Endothelial cell of umbilical vein (primary cell): ENCODE results near the gene MED13.

ENCODE experiments used
- CTCF ChIP-seq, 2 donors: IDR thresholded peaks; 1 replicate in 1 of 2; 2 replicates in 1 of 2; pipeline ENCODE4 v1.5.1; 2011; ENCODE audit warnings: low read length in 2 of 2, mild to moderate bottlenecking in 2 of 2, moderate library complexity in 2 of 2, control low read depth in 1 of 2, inconsistent platforms in 1 of 2, low read depth in 1 of 2; ENCODE audit not compliant: insufficient read depth in 1 of 2; ENCODE audit errors: extremely low read depth in 1 of 2
- EZH2 ChIP-seq: IDR thresholded peaks from 2 replicates; pipeline ENCODE4 v1.6.1; 2012; ENCODE audit warnings: borderline replicate concordance, low read depth, mild to moderate bottlenecking, moderate library complexity, low read length, inconsistent platforms; ENCODE audit not compliant: severe bottlenecking
- FOS ChIP-seq: IDR thresholded peaks from 2 replicates; pipeline ENCODE4 v1.6.1; 2011; ENCODE audit warnings: mild to moderate bottlenecking, low read length, moderate library complexity, borderline replicate concordance; ENCODE audit not compliant: insufficient read depth
- JUN ChIP-seq: IDR thresholded peaks from 2 replicates; pipeline ENCODE4 v1.6.1; 2011; ENCODE audit warnings: borderline replicate concordance, low read depth; ENCODE audit not compliant: insufficient read length, insufficient read depth
- POLR2A ChIP-seq: IDR thresholded peaks from 2 replicates; pipeline ENCODE4 v1.6.1; 2012; ENCODE audit warnings: low read depth, mild to moderate bottlenecking, control low read depth, low read length
- POLR2AphosphoS5 ChIP-seq: IDR thresholded peaks from 2 replicates; pipeline ENCODE4 v1.6.1; 2012; ENCODE audit warnings: low read depth, mild to moderate bottlenecking, control low read depth, low read length, moderate library complexity; ENCODE audit not compliant: insufficient read depth
- TF ChIP-seq, protein P1 (sequence below): IDR thresholded peaks from 2 replicates; pipeline ENCODE4 v1.6.1; 2011; ENCODE audit not compliant: insufficient read depth, insufficient read length

DNA sequence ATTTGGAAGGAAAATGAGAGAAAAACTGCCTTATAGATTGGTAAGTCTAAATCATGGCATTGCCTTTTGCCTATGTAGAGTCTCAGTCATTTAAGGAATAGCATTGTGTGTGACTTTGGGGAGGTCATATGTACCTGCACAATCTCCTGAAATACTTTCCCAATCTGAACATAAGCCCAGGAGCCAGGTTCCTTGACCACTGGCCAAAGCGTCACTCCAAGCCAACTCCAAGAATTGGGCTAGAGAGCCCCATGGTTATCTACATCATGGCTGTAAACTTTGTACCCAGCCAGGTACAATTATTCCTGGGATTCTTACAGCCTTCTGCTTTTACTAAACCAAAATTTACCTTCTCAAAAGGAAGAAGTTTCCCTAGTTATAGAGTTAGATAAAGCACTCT, 40.8 kb upstream of the MED13 start:
- no peak for TF ChIP-seq CTCF (IDR thresholded peaks at IDR 0.05; ENCODE audit: extremely low read depth in 1 of 2, insufficient read depth in 1 of 2, low read depth in 1 of 2, low read length in 2 of 2)
- TF ChIP-seq POLR2A, result no peak
- TF ChIP-seq POLR2AphosphoS5, result no peak
- TF ChIP-seq EZH2, result no peak
- no peak for TF ChIP-seq JUN
- TF ChIP-seq FOS, result no peak
- TF ChIP-seq, protein P1, sequence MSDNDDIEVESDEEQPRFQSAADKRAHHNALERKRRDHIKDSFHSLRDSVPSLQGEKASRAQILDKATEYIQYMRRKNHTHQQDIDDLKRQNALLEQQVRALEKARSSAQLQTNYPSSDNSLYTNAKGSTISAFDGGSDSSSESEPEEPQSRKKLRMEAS, result no peak
